ENCODE measurements around the gene CPED1. TPM values are rescaled to one million over a fixed set of nuclear protein-coding genes. Genes with fewer than 3 reads are reported as not detected.
"Not testable (repeated sequence)": the region's sequence is repeated elsewhere in the genome, so short reads cannot be mapped to it uniquely, and the experiment has no call there.

CPED1 gene
- total and polyA plus RNA-seq, 5 donors, result 3.9 to 31.1 (median 28.0) TPM

GRCh38 chr7:121102619-121103018 is 114.1 kb downstream of the CPED1 start:
- 67% methylated on average over 2 of the region's 2 CpGs for WGBS
- H3K27ac ChIP-seq (ENCODE audit: low read length), result no peak overlapping the region
- no peak for ATAC-seq

GRCh38 chr7:121103086-121103485 is 114.6 kb downstream of the CPED1 start:
- Histone ChIP-seq H3K4me1 (ENCODE audit: control insufficient read depth, insufficient read depth, low read length) (peaks cover 1% of the 10 kb centered on the region), H3K27me3 (ENCODE audit: control insufficient read depth, insufficient read depth) (no peaks in the 10 kb centered on the region), H3K4me3 (ENCODE audit: low read length) (no peak overlapping the region), H3K27ac (ENCODE audit: low read length) (no peak overlapping the region), H3K9me3 (ENCODE audit: control insufficient read depth, low read length) (no peaks in the 10 kb centered on the region)
- DNase-seq (no peak), ATAC-seq (no peak)
- WGBS, result 77% methylated on average over 2 of the region's 2 CpGs
- intact Hi-C loops (cut with DNase I), result loop anchor here in 1 of 4 donors (5.0 to 10.0 kb wide), 2 partner anchors 116 to 298 kb away; partner anchors contain the start of gene CPED1

More at GRCh38 chr7:121102619-121103018, 114.1 kb downstream of the CPED1 start:
- intact Hi-C loops (cut with DNase I), result loop anchor here in 1 of 4 donors (5.0 to 10.0 kb wide), 2 partner anchors 115 to 298 kb away; partner anchors contain the start of gene CPED1
- DNase-seq, result no peak
- H3K4me1 ChIP-seq (ENCODE audit: control insufficient read depth, insufficient read depth, low read length), result peaks cover 1% of the 10 kb centered on the region
- no peak overlapping the region for H3K4me3 ChIP-seq (ENCODE audit: low read length)
- no peaks in the 10 kb centered on the region for H3K27me3 ChIP-seq (ENCODE audit: control insufficient read depth, insufficient read depth)
- no peaks in the 10 kb centered on the region for H3K9me3 ChIP-seq (ENCODE audit: control insufficient read depth, low read length)

- WGBS, result 63% methylated on average over 2 of the region's 2 CpGs
These were observed 115.1 kb downstream of the CPED1 start for GRCh38 chr7:121103579-121103978.

GRCh38 chr7:121105262-121105661 is 116.8 kb downstream of the CPED1 start:
- H3K27me3 ChIP-seq (ENCODE audit: control insufficient read depth, insufficient read depth), result no peaks in the 10 kb centered on the region
- ATAC-seq, result no peak
- DNase-seq, result no peak
- WGBS, result 70% methylated on average over 5 of the region's 5 CpGs
- peaks cover 1% of the 10 kb centered on the region for H3K4me1 ChIP-seq (ENCODE audit: control insufficient read depth, insufficient read depth, low read length)
- H3K9me3 ChIP-seq (ENCODE audit: control insufficient read depth, low read length), result no peaks in the 10 kb centered on the region
- H3K27ac ChIP-seq (ENCODE audit: low read length), result no peak overlapping the region
- intact Hi-C loops (cut with DNase I), result loop anchor here in 2 of 4 donors (5.0 to 10.0 kb wide), 2 partner anchors 118 to 300 kb away; partner anchors contain the start of gene CPED1 (in 1 of the 2)
- H3K4me3 ChIP-seq (ENCODE audit: low read length), result no peak overlapping the region

More at GRCh38 chr7:121103579-121103978, 115.1 kb downstream of the CPED1 start:
- ATAC-seq (peak; percentile 43 to 45), DNase-seq (no peak)
- intact Hi-C loops (cut with DNase I), result loop anchor here in 1 of 4 donors (5.0 to 10.0 kb wide), 2 partner anchors 116 to 299 kb away; partner anchors contain the start of gene CPED1
- H3K27ac ChIP-seq (ENCODE audit: low read length), result no peak overlapping the region
- H3K4me1 ChIP-seq (ENCODE audit: control insufficient read depth, insufficient read depth, low read length), result peaks cover 1% of the 10 kb centered on the region
- H3K27me3 ChIP-seq (ENCODE audit: control insufficient read depth, insufficient read depth), result no peaks in the 10 kb centered on the region
- no peaks in the 10 kb centered on the region for H3K9me3 ChIP-seq (ENCODE audit: control insufficient read depth, low read length)
- H3K4me3 ChIP-seq (ENCODE audit: low read length), result no peak overlapping the region

- no peaks in the 10 kb centered on the region for H3K9me3 ChIP-seq (ENCODE audit: control insufficient read depth, low read length)
- H3K27ac ChIP-seq (ENCODE audit: low read length), result no peak overlapping the region
- ATAC-seq, result peak; percentile 80 to 81
These were observed 119.5 kb downstream of the CPED1 start for GRCh38 chr7:121107923-121108498.

GRCh38 chr7:121109145-121109544 is 120.6 kb downstream of the CPED1 start:
- intact Hi-C loops (cut with DNase I), result loop anchor here in 2 of 4 donors (5.0 to 10.0 kb wide), 2 partner anchors 122 to 304 kb away; partner anchors contain the start of gene CPED1 (in 1 of the 2)
- WGBS, result 79% methylated on average over 6 of the region's 6 CpGs
- no peak for ATAC-seq

More at GRCh38 chr7:121107923-121108498, 119.5 kb downstream of the CPED1 start:
- WGBS, result 33% methylated on average over 1 of the region's 1 CpG
- H3K4me3 ChIP-seq (ENCODE audit: low read length), result no peak overlapping the region
- H3K27me3 ChIP-seq (ENCODE audit: control insufficient read depth, insufficient read depth), result no peaks in the 10 kb centered on the region
- DNase-seq, result no peak
- intact Hi-C loops (cut with DNase I), result loop anchor here in 2 of 4 donors (5.0 to 10.0 kb wide), 2 partner anchors 121 to 303 kb away; partner anchors contain the start of gene CPED1 (in 1 of the 2)
- peaks cover 1% of the 10 kb centered on the region for H3K4me1 ChIP-seq (ENCODE audit: control insufficient read depth, insufficient read depth, low read length)

GRCh38 chr7:121113288-121113687 is 124.8 kb downstream of the CPED1 start:
- no peaks in the 10 kb centered on the region for H3K9me3 ChIP-seq (ENCODE audit: control insufficient read depth, low read length)
- intact Hi-C loops (cut with DNase I), result loop anchor here in 1 of 4 donors (10.0 kb wide), 1 partner anchor 318 kb away; no protein-coding TSS in a partner anchor
- no peak overlapping the region for H3K27ac ChIP-seq (ENCODE audit: low read length)
- no peak for ATAC-seq
- no peak for DNase-seq
- H3K4me1 ChIP-seq (ENCODE audit: control insufficient read depth, insufficient read depth, low read length), result no peaks in the 10 kb centered on the region
- no peak overlapping the region for H3K4me3 ChIP-seq (ENCODE audit: low read length)
- no peaks in the 10 kb centered on the region for H3K27me3 ChIP-seq (ENCODE audit: control insufficient read depth, insufficient read depth)

More at GRCh38 chr7:121109145-121109544, 120.6 kb downstream of the CPED1 start:
- Histone ChIP-seq H3K27ac (ENCODE audit: low read length) (no peak overlapping the region), H3K4me3 (ENCODE audit: low read length) (no peak overlapping the region), H3K27me3 (ENCODE audit: control insufficient read depth, insufficient read depth) (no peaks in the 10 kb centered on the region), H3K4me1 (ENCODE audit: control insufficient read depth, insufficient read depth, low read length) (peaks cover 1% of the 10 kb centered on the region), H3K9me3 (ENCODE audit: control insufficient read depth, low read length) (no peaks in the 10 kb centered on the region)
- no peak for DNase-seq

GRCh38 chr7:121116396-121116795 is 127.9 kb downstream of the CPED1 start:
- no peak for DNase-seq

GRCh38 chr7:121119047-121119446 is 130.5 kb downstream of the CPED1 start:
- Histone ChIP-seq H3K4me3 (ENCODE audit: low read length) (no peak overlapping the region), H3K4me1 (ENCODE audit: control insufficient read depth, insufficient read depth, low read length) (no peaks in the 10 kb centered on the region), H3K9me3 (ENCODE audit: control insufficient read depth, low read length) (no peaks in the 10 kb centered on the region), H3K27ac (ENCODE audit: low read length) (no peak overlapping the region), H3K27me3 (ENCODE audit: control insufficient read depth, insufficient read depth) (no peaks in the 10 kb centered on the region)
- intact Hi-C loops (cut with DNase I), result loop anchor here in 1 of 4 donors (10.0 kb wide), 1 partner anchor 324 kb away; no protein-coding TSS in a partner anchor
- WGBS, result 96% methylated on average over 9 of the region's 9 CpGs
- DNase-seq (peak in 2 of 3 donors; percentile 13 to 27), ATAC-seq (no peak)

More at GRCh38 chr7:121116396-121116795, 127.9 kb downstream of the CPED1 start:
- no peaks in the 10 kb centered on the region for H3K9me3 ChIP-seq (ENCODE audit: control insufficient read depth, low read length)
- 88% methylated on average over 1 of the region's 1 CpG for WGBS
- H3K4me3 ChIP-seq (ENCODE audit: low read length), result no peak overlapping the region
- H3K27ac ChIP-seq (ENCODE audit: low read length), result no peak overlapping the region
- no peak for ATAC-seq
- no peaks in the 10 kb centered on the region for H3K4me1 ChIP-seq (ENCODE audit: control insufficient read depth, insufficient read depth, low read length)
- H3K27me3 ChIP-seq (ENCODE audit: control insufficient read depth, insufficient read depth), result no peaks in the 10 kb centered on the region
- intact Hi-C loops (cut with DNase I), result loop anchor here in 1 of 4 donors (10.0 kb wide), 1 partner anchor 322 kb away; no protein-coding TSS in a partner anchor

GRCh38 chr7:121123032-121123431 is 134.5 kb downstream of the CPED1 start:
- DNase-seq, result no peak
- H3K27ac ChIP-seq (ENCODE audit: low read length), result no peak overlapping the region
- H3K4me3 ChIP-seq (ENCODE audit: low read length), result no peak overlapping the region
- 55% methylated on average over 2 of the region's 2 CpGs for WGBS
- no peaks in the 10 kb centered on the region for H3K27me3 ChIP-seq (ENCODE audit: control insufficient read depth, insufficient read depth)
- intact Hi-C loops (cut with DNase I), result loop anchor here in 1 of 4 donors (10.0 kb wide), 1 partner anchor 872 kb away; no protein-coding TSS in a partner anchor
- no peak for ATAC-seq
- H3K9me3 ChIP-seq (ENCODE audit: control insufficient read depth, low read length), result no peaks in the 10 kb centered on the region
- no peaks in the 10 kb centered on the region for H3K4me1 ChIP-seq (ENCODE audit: control insufficient read depth, insufficient read depth, low read length)

GRCh38 chr7:121125454-121125853 is 136.9 kb downstream of the CPED1 start:
- not testable (repeated sequence) for H3K27me3 ChIP-seq (ENCODE audit: control insufficient read depth, insufficient read depth); H3K4me1 ChIP-seq (ENCODE audit: control insufficient read depth, insufficient read depth, low read length); H3K4me3 ChIP-seq (ENCODE audit: low read length); DNase-seq; H3K27ac ChIP-seq (ENCODE audit: low read length); H3K9me3 ChIP-seq (ENCODE audit: control insufficient read depth, low read length); ATAC-seq
- WGBS, result 75% methylated on average over 1 of the region's 1 CpG
- intact Hi-C loops (cut with DNase I), result loop anchor here in 1 of 4 donors (10.0 kb wide), 1 partner anchor 869 kb away; no protein-coding TSS in a partner anchor
